GM18511 (cell line): ENCODE measurements around the gene NGFR.

ENCODE experiments used
- ATAC-seq: cut with Tn5 transposase; IDR thresholded peaks from one replicate; pipeline ENCODE4 v1.9.1; 2021; ENCODE audit warnings: mild to moderate bottlenecking, moderate library complexity; ENCODE audit not compliant: unreplicated experiment

The NGFR gene, protein sequence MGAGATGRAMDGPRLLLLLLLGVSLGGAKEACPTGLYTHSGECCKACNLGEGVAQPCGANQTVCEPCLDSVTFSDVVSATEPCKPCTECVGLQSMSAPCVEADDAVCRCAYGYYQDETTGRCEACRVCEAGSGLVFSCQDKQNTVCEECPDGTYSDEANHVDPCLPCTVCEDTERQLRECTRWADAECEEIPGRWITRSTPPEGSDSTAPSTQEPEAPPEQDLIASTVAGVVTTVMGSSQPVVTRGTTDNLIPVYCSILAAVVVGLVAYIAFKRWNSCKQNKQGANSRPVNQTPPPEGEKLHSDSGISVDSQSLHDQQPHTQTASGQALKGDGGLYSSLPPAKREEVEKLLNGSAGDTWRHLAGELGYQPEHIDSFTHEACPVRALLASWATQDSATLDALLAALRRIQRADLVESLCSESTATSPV

DNA sequence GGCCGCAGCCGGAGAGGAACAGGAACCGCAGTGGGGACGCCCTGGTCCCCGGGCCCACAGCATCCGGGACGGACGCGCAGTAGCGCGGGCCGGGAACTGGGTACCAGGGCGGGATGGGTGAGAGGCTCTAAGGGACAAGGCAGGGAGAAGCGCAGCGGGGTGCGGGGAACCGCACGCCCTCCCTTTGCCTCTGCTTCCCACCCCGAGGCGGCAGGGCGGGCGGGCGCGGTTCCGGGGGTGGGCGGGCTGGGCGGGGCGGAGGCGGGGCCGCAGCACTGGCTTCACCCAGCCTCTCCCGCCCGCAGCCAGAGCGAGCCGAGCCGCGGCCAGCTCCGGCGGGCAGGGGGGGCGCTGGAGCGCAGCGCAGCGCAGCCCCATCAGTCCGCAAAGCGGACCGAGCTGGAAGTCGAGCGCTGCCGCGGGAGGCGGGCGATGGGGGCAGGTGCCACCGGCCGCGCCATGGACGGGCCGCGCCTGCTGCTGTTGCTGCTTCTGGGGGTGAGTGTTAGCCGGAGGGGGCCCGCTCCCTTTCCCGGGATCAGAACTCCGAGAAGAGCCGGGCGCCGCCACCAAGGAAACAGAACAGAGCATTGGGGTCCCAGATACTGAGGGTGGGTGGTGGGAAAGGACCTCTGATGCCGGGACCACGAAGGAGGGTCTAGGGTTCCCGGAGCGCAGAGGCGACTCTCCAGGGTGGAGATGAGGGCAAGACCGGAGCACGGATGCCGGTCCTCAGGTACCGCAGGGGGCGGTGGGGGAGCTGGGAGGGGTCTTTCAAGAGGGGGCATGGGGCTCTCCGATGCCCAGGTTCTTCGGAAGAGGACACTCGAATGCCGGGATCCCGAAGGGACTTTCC, at the start of gene NGFR:
NGFR (plus strand) TSS at position 308 of the 856 bp plus-strand sequence; CDS start at position 433, 125 bp downstream.
- ATAC-seq = no peak

DNA sequence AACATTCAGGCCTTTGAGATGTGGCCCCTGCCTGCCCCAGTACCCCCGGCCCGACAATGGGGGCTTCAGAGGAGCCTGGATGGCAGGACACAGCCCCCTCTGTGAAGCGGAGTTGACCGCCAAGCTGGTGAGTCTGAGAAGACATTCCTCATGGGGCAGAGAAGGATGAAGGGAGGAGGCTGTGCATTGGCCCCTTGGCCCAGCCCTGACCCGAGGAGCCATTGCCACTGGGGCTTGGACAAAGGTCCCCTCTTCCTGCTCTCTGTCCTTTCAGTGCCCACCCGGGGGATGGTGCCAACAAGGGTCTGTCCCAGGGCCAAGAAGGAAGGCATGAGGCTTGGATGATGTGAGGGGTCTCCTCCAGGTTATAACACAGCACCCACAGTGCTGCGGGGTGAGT, 49.5 kb upstream of the NGFR start:
- ATAC-seq = no peak

DNA sequence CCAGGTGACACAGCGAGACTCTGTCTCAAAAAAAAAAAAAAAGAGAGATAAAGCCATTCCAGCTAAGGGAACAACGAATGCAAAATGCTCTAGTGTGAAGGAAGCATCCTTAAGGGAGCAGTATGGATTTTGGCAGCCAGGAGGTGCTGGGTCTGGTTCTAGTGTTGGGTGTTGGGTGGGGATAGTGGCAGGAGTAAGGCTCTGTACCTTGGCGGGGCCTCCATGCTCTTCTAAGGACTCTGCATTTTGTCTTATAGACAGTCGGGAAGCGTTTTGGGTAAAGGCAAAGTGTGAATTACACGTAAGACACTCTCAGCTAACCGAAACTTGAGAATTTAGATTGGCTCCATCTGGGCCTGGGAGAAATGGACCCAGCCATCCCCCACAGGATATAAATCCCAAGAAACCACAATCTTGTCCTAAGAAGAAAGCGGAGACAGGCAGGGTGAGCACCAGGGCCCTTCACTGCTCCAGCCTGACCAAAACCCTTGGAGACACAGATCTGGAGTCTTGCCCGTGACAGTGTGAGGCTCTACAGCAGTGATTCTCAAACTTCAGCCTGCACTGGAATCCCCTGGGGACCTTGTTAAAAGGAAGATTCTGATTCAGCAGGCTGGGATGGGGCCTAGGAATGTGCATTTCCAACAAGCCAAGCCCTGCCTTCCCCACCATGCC, 47.3 kb upstream of the NGFR start:
- ATAC-seq = no peak

DNA sequence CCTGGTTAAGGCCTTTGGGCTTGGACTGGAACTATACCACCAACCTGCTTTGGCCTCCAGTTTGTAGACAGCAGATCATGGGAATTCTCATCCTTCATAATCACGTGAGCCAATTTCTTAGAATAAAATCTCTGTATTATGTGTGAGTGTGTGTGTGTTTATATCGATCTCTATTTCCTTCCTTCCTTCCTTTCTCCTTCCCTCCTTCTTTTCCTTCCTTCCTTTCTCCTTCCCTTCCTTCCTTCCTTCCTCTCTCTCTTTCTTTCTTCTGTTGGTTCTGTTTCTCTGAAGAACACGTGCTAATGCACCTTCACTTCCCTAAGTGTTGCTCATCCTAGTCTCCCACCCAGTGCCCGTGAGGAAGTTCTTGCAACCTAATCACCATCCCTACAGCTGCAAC, 44.9 kb upstream of the NGFR start:
- no peak for ATAC-seq

DNA sequence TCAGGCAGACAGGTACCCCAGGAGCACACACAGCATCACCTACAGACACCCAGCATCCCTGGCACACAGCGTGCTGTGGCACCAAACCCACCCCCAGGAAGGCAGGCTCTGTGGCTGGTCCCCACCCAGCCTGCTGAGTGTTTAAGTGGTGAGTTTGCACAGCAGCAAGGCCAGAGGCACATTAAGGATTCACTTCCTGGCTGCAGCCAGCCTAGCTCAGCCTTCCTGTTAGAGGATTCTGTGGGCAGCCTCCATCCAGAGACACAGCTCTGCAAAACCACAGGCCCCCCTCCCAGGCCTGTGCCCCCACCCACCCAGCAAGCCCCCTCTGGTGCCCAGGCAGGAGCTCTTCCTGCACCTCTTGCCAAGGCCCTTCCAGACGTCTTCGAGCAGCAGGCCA, 44.4 kb upstream of the NGFR start:
- no peak for ATAC-seq

DNA sequence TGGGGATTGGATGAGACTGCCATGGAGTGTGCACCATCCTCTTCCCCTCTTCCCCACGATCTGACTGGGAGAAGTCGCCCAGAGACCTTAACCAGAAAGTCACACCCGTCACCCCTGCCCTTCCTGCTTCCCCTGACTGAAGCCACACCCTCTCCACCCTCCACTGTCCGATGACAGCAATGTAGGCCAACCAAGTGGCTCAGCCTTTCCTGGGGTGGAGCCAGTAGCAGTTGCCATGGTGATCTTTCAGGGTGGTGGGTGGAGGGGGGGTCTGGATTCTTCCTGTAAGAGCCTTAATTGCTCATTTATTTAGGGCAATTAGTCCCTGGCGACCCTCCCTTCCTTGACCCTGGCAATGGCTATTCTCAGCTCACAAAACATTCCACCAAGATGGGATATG, 42.9 kb upstream of the NGFR start:
- ATAC-seq = no peak

DNA sequence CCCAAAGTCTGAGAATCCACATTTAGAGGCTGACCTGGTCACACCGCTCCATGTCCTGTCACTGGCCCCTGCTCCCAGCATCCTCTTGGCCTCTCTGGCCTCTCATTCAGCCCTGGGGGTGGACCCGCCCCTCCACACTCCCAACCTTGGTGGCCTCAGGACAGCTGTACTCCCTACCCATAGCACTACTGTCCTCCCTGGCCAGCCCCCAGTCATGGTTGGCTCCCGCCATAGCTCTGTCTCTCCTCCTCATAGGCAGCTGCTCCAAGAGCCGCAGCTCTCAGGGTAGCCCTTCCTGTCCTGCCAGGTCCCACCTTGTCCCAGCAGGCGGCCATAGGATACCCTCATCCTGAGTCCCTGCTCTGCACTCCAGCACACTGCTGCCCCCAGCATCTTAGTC, 42.4 kb upstream of the NGFR start:
- no peak for ATAC-seq

DNA sequence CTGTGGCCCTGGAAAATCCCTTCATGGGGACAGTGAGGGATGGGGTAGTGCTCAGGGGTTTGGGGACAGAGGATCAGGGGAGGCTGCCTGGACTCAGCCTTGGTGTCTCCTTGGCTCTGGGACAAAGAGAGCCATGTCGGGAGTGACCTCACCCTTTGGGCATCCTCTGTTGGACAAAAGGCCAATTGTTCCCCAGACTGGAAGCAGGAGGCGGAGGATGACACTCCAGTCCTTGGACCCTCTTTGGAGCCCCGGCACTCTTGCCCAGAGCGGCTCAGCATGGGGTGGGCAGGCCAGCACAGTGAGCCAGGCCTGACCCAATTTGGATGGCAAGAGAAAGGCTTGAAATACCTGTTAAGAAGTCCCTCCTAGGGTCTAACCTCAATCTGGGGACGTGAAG, 41.0 kb upstream of the NGFR start:
- no peak for ATAC-seq

DNA sequence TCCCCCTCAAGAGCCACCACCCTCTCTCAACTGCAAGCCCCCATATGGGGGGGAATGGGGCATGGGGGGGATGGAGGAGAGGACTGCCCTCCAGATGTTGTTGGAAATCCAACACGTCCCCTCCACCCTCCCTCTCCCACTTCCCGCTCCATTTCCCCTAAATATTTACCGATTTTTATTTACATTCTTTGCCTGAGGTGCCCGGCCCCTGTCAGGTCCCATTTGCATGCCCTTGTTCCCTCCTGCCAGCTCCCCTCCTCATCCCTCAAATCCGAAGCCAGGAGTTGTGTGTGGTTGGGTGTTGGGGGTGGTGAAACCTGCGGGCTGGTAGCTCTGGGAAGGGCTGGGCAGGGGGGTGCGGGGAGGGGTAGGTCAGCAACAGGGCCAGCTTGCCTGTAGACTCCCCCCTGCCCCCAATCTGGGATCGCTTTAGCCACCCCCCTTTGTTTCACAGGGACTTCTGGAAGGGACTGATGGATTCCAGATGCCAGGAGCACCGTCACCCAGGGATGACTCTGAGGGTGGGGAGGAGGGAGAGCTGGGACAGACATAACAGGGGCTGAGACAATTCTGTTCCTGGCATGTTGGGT, 39.7 kb upstream of the NGFR start:
- no peak for ATAC-seq

DNA sequence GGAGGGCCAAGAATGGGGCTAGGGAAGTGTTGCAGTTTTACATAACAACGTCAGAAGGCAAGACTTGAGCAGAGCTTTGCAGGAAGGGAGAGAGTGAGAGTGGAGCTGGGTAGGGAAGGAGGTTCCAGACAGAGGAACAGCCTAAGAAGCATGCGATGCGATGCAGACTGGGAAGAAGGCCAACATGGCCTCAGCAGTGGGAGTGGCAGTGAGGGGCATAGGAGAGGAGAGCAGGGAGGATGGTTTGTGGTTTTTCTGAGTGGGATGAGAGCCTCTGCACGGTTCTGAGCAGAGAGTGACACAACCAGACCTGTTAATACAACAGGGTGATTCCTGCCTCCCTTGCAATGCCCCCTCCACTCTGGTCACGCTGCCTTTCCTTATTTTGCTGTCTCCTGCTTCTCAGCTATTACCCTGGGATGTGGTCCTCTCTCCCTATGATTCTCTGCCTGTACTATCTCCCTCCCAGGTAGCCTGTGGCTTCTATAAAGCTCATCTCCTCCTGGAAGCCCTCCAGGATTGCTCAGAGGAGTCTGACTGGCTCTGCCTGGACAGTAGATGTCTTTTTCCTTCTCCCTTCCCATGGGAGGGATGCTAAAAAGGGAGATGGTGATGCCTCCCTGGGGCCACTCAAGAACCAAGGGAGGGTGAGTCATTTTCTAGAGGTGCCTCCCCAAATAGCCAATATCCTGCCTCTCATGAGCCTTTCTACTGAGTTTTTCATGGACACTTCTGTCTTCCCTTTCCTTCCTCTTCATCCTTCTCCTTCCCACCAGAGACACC, 38.7 kb upstream of the NGFR start:
- ATAC-seq = no peak

DNA sequence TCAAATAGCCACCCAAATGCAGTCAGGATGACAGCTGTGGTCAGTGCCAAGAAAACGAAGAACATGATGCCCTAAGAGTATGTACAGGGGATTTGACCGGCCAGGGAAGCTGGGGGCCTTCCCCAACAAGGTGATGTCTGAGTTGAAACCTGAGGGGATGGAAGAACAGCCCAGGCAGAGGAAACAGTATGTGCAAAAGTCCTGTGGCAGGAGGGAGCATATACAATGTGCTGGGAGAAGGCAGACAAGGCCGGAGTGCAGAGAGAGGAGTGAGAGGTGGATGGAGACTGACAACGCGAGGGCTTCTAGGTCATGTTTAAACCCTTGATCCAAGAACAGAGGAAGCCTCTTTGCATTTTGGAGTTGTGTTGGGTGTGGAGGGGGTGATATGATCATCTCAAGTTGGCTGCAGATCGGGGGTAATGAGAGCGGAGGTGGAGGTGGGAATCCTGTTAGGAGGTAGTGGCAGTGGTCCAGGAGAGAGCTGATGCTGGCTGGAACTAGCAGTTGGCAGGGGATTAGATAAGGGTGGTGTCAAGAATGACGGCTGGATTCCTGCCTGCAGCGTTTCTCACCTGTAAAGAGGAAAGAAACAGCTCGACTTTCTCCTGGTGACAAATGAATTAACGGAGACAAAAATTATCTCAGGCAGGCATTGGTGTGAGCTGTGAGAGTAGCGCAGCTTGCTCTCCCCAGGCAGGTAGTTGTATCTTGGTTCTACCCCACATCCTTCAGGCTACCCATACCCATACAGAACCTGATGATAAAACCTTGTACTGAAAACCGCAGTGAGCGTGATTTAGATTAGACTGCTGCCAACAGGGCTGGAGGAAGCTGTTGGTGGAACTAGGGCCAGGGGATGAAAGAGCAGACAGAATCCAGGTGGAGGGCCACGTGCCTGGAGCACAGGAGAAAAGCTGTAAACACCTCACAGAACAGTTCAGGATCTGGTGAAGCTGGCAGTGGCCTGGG, 37.2 kb upstream of the NGFR start:
- no peak for ATAC-seq

DNA sequence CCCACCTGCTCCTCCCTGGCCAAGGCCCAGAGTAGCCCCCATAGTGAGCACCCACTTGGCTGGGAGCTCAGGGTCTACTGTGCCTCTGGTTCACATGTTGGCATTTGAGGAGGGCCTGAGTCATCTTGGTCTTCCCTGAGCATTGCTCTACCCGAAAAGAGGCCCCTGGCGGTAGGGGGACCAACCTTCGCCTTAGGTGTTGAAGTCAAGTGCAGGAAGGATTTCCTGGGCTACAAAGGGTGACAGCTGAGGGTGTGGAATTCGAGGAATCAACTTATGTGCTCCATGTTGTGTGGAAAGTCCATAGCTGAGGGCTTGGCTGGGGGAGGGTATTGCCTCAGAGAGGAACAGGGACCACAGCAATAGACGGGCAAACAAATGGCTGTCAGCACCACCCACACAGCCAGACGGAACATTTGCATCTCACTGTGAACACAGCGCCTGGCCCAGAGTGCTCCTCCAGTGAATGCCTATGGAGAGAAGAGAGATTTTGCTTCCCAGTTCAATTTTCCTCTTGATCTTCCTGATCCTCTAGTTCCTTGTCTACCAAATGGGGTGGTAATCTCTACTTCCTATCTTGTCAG, 35.6 kb upstream of the NGFR start:
- no peak for ATAC-seq

DNA sequence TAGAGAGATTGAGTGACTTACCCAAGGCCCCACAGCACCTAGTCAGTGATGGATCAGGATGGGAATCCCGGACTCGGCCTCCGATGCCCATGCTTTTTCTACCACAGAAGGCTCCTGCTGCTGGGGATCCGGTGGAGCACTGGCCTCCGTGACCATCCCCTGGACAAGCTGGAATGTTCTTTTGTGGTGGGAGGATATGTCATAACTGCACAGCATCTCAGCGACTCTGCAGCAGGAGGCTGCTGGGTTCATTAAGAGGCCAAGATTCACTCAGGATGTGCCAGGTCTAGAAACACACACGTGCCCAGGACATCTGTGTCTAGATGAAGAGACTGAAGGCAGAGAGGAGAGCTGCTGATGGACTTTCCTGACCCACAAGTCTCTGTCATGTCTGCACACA, 34.7 kb upstream of the NGFR start:
- no peak for ATAC-seq

DNA sequence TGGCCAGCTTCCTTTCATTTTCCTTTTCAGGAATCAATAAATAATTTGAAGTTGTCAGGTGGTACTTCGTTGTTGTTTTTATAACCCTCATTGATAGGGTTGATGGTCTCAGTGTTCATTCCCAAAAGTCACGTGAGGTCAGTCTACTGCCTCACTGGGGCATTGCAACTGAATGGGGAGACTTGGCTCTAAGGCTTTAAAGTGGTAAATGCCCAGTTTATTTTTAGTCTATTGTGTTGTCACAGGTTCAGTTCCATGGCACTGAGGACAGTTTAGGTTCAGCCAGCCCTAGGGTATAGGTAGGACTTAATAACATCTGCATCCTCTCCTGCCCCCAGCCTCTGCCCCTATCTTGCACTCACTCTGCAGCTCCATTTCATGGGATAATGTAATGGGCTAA, 33.5 kb upstream of the NGFR start:
- no peak for ATAC-seq

DNA sequence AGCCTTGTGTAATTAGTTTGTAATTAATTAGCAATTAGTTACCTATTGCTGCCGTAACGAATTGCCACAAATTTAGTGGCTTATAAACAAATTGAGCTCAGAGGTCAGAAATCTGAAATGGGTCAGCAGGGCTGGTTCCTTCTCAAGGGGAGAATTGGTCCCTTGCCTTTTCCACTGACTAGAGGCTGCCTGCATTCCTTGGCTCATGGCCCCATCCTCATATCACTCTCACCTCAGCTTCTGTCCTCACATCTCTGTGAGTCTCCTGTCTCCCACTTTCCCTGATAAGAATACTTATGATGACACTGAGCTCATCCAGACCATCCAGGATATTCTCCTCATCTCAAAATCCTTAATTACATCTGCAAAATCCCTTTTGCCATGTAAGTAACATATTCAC, 31.0 kb upstream of the NGFR start:
- no peak for ATAC-seq

DNA sequence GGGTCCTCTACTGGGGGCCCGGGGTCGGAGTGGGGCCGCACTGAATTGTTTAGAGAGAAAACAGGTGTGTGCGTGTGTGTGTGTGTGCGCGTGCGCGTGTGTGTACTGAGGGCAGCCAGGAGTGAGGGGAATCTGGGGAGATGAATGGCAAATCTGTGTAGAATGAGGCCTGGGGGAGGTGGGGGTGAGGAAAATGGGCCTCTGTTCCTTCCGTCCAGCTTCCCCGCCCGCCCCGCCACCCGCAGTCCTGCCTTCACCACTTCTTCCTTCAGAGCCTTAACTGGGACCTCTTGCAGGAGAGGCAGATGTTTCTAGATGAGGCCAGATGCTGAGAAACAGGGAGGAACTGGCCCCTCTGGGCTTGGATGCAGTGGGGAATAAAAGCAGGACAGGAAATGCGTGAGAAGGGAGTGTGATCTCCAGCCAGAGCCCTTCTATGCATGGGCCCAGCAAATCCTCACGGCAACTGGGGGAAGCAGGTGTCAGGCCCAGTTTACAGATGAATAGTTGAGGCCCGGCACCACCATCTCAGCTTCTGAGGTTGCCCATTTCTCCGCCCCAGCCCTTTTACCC, 29.7 kb upstream of the NGFR start:
- ATAC-seq = no peak

DNA sequence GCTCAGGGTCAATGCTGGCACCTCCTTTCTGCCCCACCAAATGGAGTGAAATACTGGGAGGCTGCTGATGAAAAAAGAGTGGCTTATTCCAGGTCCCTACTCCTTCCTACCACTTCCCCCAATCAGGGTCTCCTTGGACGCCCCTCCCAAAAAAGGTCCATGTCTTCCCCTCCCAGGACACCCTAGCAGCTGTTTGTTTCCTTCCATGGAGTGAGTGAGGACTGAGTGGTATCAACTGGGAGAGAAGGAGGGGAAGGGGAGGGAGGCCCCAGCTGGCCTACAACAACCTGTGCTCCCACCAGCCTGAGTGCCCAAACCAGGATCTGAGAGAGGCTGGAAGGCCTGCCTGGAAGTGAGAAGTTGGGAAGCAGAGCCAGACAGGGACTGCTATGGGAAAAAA, 28.7 kb upstream of the NGFR start:
- no peak for ATAC-seq

DNA sequence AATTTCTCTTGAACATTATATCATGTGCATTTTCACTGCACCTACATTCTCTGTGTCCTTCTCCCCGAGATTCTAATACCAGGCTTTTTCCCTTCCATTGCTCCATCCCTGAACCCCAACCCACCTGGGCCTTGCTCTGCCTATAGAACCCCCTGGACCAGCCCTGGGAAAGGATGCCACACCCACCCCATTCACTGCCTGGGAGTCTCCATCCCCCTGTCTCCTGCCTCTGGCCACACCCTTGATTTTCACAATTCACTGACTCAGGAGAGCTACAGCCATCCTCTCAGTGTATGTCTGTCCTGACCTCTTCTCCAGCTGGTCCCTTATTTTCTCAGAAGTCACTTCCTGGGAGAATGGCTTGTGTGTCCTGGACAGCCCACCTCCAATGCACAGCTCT, 27.9 kb upstream of the NGFR start:
- ATAC-seq = no peak
